ENCODE data around the gene DTX4.

Gene DTX4

GRCh38 chr11:59171508-59172322, at the start of gene DTX4:
DTX4 (plus strand) TSS chr11:59172132; CDS start chr11:59172596, 464 bp downstream.
- TF ChIP-seq TAF1 (IDR thresholded peaks at IDR 0.05; ENCODE audit: low read depth): no peak
- no peak for TF ChIP-seq CEBPB (IDR thresholded peaks at IDR 0.05)
- no peak for TF ChIP-seq TCF12 (IDR thresholded peaks at IDR 0.05; ENCODE audit: low read depth)
- TF ChIP-seq ZBTB7A (IDR thresholded peaks at IDR 0.05; ENCODE audit: low read depth): no peak
- TF ChIP-seq EP300 (IDR thresholded peaks at IDR 0.05; ENCODE audit: borderline replicate concordance): no peak
- TF ChIP-seq NFIC (IDR thresholded peaks at IDR 0.05): no peak
- TF ChIP-seq RAD21 (IDR thresholded peaks at IDR 0.05; ENCODE audit: low read depth): peak; percentile 74
- TF ChIP-seq, protein P1, sequence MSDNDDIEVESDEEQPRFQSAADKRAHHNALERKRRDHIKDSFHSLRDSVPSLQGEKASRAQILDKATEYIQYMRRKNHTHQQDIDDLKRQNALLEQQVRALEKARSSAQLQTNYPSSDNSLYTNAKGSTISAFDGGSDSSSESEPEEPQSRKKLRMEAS (IDR thresholded peaks at IDR 0.05): peak; percentile 69; the same call in 1 of the 2 replicates
- TF ChIP-seq, protein P2, sequence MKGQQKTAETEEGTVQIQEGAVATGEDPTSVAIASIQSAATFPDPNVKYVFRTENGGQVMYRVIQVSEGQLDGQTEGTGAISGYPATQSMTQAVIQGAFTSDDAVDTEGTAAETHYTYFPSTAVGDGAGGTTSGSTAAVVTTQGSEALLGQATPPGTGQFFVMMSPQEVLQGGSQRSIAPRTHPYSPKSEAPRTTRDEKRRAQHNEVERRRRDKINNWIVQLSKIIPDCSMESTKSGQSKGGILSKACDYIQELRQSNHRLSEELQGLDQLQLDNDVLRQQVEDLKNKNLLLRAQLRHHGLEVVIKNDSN (IDR thresholded peaks at IDR 0.05): no peak

DNA sequence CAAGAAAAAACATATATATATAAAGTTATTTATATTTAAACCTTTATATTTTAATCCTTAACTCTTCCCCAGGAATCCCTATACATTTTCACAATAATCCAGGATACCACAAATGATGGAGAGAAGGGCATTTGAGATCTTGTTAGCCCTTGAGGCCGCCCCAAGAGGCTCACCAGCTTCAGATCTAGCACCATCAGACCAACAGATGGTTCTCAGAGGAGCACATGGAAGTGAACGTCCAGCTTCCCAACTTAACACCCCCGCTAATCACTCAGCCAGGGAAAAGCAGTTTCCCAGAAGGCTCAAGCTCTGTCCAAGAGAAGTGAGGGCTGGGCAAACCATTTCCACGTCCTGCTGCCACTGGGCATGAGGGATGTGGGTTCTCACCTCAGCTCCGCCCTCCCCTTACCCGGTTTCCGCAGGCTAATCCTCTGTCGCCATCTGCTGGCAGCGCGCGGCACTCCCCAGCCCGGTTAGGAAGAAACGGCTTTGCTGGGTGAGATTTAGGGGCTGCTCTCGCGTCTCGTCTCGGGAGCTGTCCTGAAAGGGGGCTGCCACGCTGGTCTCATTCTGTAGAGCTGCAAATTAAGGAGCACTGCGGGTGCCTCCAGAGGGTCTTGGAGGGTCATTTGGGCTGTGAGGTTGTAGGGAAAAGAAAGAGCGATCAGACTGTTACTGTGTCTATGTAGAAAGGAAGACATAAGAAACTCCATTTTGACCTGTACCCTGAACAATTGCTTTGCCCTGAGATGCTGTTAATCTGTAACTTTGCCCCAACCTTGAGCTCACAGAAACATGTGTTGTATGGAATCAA, 36.1 kb upstream of the DTX4 start:
- no peak for TF ChIP-seq EGR1 (IDR thresholded peaks at IDR 0.05)
- TF ChIP-seq RAD21 (IDR thresholded peaks at IDR 0.05; ENCODE audit: low read depth): peak; percentile 88
- TF ChIP-seq, protein P1 (IDR thresholded peaks at IDR 0.05): peak; percentile 23; the same call in 1 of the 2 replicates

DNA sequence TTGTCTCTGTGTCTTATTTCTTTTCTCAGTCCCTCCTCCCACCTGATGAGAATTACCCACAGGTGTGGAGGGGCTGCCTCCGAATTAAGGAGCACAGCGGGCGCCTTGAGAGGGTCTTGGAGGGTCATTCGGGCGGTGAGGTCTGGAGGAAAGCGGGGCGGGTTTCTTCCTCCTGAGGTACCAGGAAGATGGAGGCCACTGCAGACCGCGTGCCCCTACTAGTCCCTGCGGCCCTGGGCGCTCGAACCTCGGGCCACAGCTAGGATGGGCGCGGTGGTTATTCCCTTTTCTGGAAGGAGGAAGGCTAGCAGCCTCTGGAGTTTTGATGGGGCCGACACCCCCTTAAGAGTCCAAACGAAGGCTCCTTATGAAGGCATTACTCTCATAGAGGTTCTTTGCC, 34.7 kb upstream of the DTX4 start:
- TF ChIP-seq ZBTB7A (IDR thresholded peaks at IDR 0.05; ENCODE audit: low read depth) (no peak), CREB1 (IDR thresholded peaks at IDR 0.05; ENCODE audit: low read depth) (no peak), TCF12 (IDR thresholded peaks at IDR 0.05; ENCODE audit: low read depth) (no peak), TAF1 (IDR thresholded peaks at IDR 0.05; ENCODE audit: low read depth) (no peak), YY1 (IDR thresholded peaks at IDR 0.05; ENCODE audit: low read depth) (no peak), FOXM1 (IDR thresholded peaks at IDR 0.05; ENCODE audit: borderline replicate concordance, low read depth) (no peak), CEBPB (IDR thresholded peaks at IDR 0.05) (no peak), REST (IDR thresholded peaks at IDR 0.05; ENCODE audit: low read depth) (no peak), EGR1 (IDR thresholded peaks at IDR 0.05) (no peak), RAD21 (IDR thresholded peaks at IDR 0.05; ENCODE audit: low read depth) (no peak), NFIC (IDR thresholded peaks at IDR 0.05) (no peak), EP300 (IDR thresholded peaks at IDR 0.05; ENCODE audit: borderline replicate concordance) (no peak), TEAD4 (IDR thresholded peaks at IDR 0.05) (no peak)
- TF ChIP-seq, protein P1 (IDR thresholded peaks at IDR 0.05): no peak
- TF ChIP-seq, protein P2 (IDR thresholded peaks at IDR 0.05): no peak

- TF ChIP-seq, protein P1 (IDR thresholded peaks at IDR 0.05): no peak
- TF ChIP-seq YY1 (IDR thresholded peaks at IDR 0.05; ENCODE audit: low read depth) (no peak), RAD21 (IDR thresholded peaks at IDR 0.05; ENCODE audit: low read depth) (no peak), EP300 (IDR thresholded peaks at IDR 0.05; ENCODE audit: borderline replicate concordance) (no peak), TAF1 (IDR thresholded peaks at IDR 0.05; ENCODE audit: low read depth) (no peak), FOXM1 (IDR thresholded peaks at IDR 0.05; ENCODE audit: borderline replicate concordance, low read depth) (no peak), REST (IDR thresholded peaks at IDR 0.05; ENCODE audit: low read depth) (no peak), TEAD4 (IDR thresholded peaks at IDR 0.05) (no peak)
- TF ChIP-seq, protein P2 (IDR thresholded peaks at IDR 0.05): no peak
Observed at GRCh38 chr11:59138643-59139042, 33.3 kb upstream of the DTX4 start.

Measured in Ishikawa (cell line).